Ishikawa (cell line): ENCODE data around the gene LDHD.

Experiments used
- CEBPB ChIP-seq: IDR thresholded peaks from 2 replicates; pipeline ENCODE4 v1.6.1; 2012
- CREB1 ChIP-seq: IDR thresholded peaks from 2 replicates; pipeline ENCODE4 v1.6.1; 2012; ENCODE audit warnings: low read depth
- EGR1 ChIP-seq: IDR thresholded peaks from 2 replicates; pipeline ENCODE4 v1.6.1; 2012
- EP300 ChIP-seq: IDR thresholded peaks from 2 replicates; pipeline ENCODE4 v1.6.1; 2012; ENCODE audit warnings: borderline replicate concordance
- FOXM1 ChIP-seq: IDR thresholded peaks from 2 replicates; pipeline ENCODE4 v1.6.1; 2012; ENCODE audit warnings: low read depth, borderline replicate concordance
- MAX ChIP-seq: IDR thresholded peaks from 2 replicates; pipeline ENCODE4 v1.6.1; 2012
- NFIC ChIP-seq: IDR thresholded peaks from 2 replicates; pipeline ENCODE4 v1.6.1; 2012
- RAD21 ChIP-seq: IDR thresholded peaks from 2 replicates; pipeline ENCODE4 v1.6.1; 2012; ENCODE audit warnings: low read depth
- REST ChIP-seq: IDR thresholded peaks from 2 replicates; pipeline ENCODE4 v1.6.1; 2012; ENCODE audit warnings: low read depth, mild to moderate bottlenecking
- TAF1 ChIP-seq: IDR thresholded peaks from 2 replicates; pipeline ENCODE4 v1.6.1; 2012; ENCODE audit warnings: low read depth, mild to moderate bottlenecking
- TCF12 ChIP-seq: IDR thresholded peaks from 2 replicates; pipeline ENCODE4 v1.6.1; 2012; ENCODE audit warnings: low read depth
- TEAD4 ChIP-seq: IDR thresholded peaks from 2 replicates; pipeline ENCODE4 v1.6.1; 2012
- USF1 ChIP-seq: IDR thresholded peaks from 2 replicates; pipeline ENCODE4 v1.6.1; 2012
- YY1 ChIP-seq: IDR thresholded peaks from 2 replicates; pipeline ENCODE4 v1.6.1; 2012; ENCODE audit warnings: low read depth
- ZBTB7A ChIP-seq: IDR thresholded peaks from 2 replicates; pipeline ENCODE4 v1.6.1; 2012; ENCODE audit warnings: low read depth

The LDHD gene

GRCh38 chr16:75079346-75079926 lies 37.1 kb downstream of the LDHD start:
- TF ChIP-seq TAF1, result no peak
- TF ChIP-seq CREB1, result no peak
- TF ChIP-seq USF1, result no peak
- TF ChIP-seq NFIC, result no peak
- no peak for TF ChIP-seq REST
- TF ChIP-seq RAD21, result no peak
- no peak for TF ChIP-seq CEBPB
- TF ChIP-seq ZBTB7A, result no peak
- no peak for TF ChIP-seq EGR1
- no peak for TF ChIP-seq EP300
- no peak for TF ChIP-seq MAX
- no peak for TF ChIP-seq TEAD4
- no peak for TF ChIP-seq YY1

- TF ChIP-seq FOXM1 (no peak), USF1 (no peak), CEBPB (no peak), NFIC (no peak), RAD21 (no peak), ZBTB7A (no peak), EGR1 (no peak), TCF12 (no peak), YY1 (no peak), CREB1 (no peak)
Observed at GRCh38 chr16:75078886-75079285, 37.7 kb downstream of the LDHD start.

- TF ChIP-seq YY1, result no peak
- TF ChIP-seq TAF1, result no peak
- no peak for TF ChIP-seq EP300
- no peak for TF ChIP-seq CREB1
- no peak for TF ChIP-seq RAD21
- no peak for TF ChIP-seq TCF12
Observed at GRCh38 chr16:75075688-75076268, 40.8 kb downstream of the LDHD start.

GRCh38 chr16:75074920-75075687 lies 41.5 kb downstream of the LDHD start:
- TF ChIP-seq REST, result no peak
- TF ChIP-seq EP300, result no peak
- TF ChIP-seq CREB1, result no peak
- TF ChIP-seq TEAD4, result no peak
- TF ChIP-seq USF1, result no peak
- no peak for TF ChIP-seq EGR1
- TF ChIP-seq ZBTB7A, result no peak

- TF ChIP-seq ZBTB7A, result no peak
- no peak for TF ChIP-seq EP300
- no peak for TF ChIP-seq CREB1
- no peak for TF ChIP-seq TAF1
- TF ChIP-seq TCF12, result no peak
Observed at GRCh38 chr16:75074304-75074793, 42.2 kb downstream of the LDHD start.
